GM19372 (cell line): ENCODE measurements around the gene MOK.

ENCODE experiments used
- ATAC-seq: cut with Tn5 transposase; IDR thresholded peaks from one replicate; pipeline ENCODE4 v1.9.1; 2021; ENCODE audit warnings: mild to moderate bottlenecking, low read depth, moderate library complexity; ENCODE audit not compliant: unreplicated experiment

MOK gene

GRCh38 chr14:102187044-102187443, 117.9 kb downstream of the MOK start:
- no peak for ATAC-seq

- ATAC-seq, result no peak
These were observed 119.6 kb downstream of the MOK start for GRCh38 chr14:102185360-102185759.

- no peak for ATAC-seq
These were observed 120.5 kb downstream of the MOK start for GRCh38 chr14:102184316-102185035.

GRCh38 chr14:102183886-102184285, 121.1 kb downstream of the MOK start:
- no peak for ATAC-seq

GRCh38 chr14:102182936-102183619, 121.9 kb downstream of the MOK start:
- ATAC-seq, result no peak

GRCh38 chr14:102182190-102182589, 122.8 kb downstream of the MOK start:
- ATAC-seq, result no peak

GRCh38 chr14:102181187-102181586, 123.8 kb downstream of the MOK start:
- no peak for ATAC-seq

GRCh38 chr14:102180248-102180998, 124.5 kb downstream of the MOK start:
- ATAC-seq, result no peak
